Loucy (cell line): ENCODE measurements around the gene GHITM.
"Not testable (repeated sequence)": the region's sequence is repeated elsewhere in the genome, so short reads cannot be mapped to it uniquely, and the experiment has no call there.

Source experiments
- H2AFZ ChIP-seq: fragments of 200-600 bp; sonication (generic); 2 replicates; pipeline ENCODE4 v1.6.0; 2016; ENCODE audit warnings: antibody characterized with exemption, mild to moderate bottlenecking, low read length, moderate library complexity
- H3F3A ChIP-seq: fragments of 200-600 bp; 2 replicates; pipeline ENCODE4 v1.6.0; 2016; ENCODE audit warnings: antibody characterized with exemption, low read depth, mild to moderate bottlenecking
- H3K27me3 ChIP-seq: fragments of 200-600 bp; sonication (generic); 2 replicates; pipeline ENCODE4 v1.6.1; 2014; ENCODE audit warnings: low read length, mild to moderate bottlenecking; ENCODE audit not compliant: insufficient read depth, poor library complexity, severe bottlenecking
- H3K36me3 ChIP-seq: fragments of 200-600 bp; sonication (generic); 2 replicates; pipeline ENCODE4 v1.6.1; 2016; ENCODE audit warnings: low read length; ENCODE audit not compliant: insufficient read depth
- H3K4me1 ChIP-seq: fragments of 200-600 bp; sonication (generic); 2 replicates; pipeline ENCODE4 v1.5.1; 2014; ENCODE audit warnings: low read length, mild to moderate bottlenecking; ENCODE audit not compliant: insufficient read depth, poor library complexity, severe bottlenecking
- H3K4me2 ChIP-seq: fragments of 200-600 bp; sonication (generic); 2 replicates; pipeline ENCODE4 v1.6.0; 2014; ENCODE audit warnings: antibody characterized with exemption, low read length, low read depth, mild to moderate bottlenecking; ENCODE audit not compliant: poor library complexity, severe bottlenecking
- H3K4me3 ChIP-seq: fragments of 200-600 bp; sonication (generic); 2 replicates; pipeline ENCODE4 v1.5.1; 2014; ENCODE audit warnings: low read length, mild to moderate bottlenecking, mixed read lengths; ENCODE audit not compliant: poor library complexity, severe bottlenecking
- H3K79me2 ChIP-seq: fragments of 200-600 bp; sonication (generic); 2 replicates; pipeline ENCODE4 v1.6.1; 2014; ENCODE audit warnings: low read length; ENCODE audit not compliant: insufficient read depth
- H3K9ac ChIP-seq: fragments of 200-600 bp; sonication (generic); 2 replicates; pipeline ENCODE4 v1.6.0; 2014; ENCODE audit warnings: mild to moderate bottlenecking, low read depth, low read length, moderate library complexity; ENCODE audit not compliant: poor library complexity, severe bottlenecking
- H3K9me2 ChIP-seq: fragments of 200-600 bp; sonication (generic); replicated peaks from 2 replicates; pipeline ENCODE4 v1.6.1; 2016; ENCODE audit warnings: low read depth, low read length, mixed read lengths
- H3K9me3 ChIP-seq: fragments of 200-600 bp; sonication (generic); 2 replicates; pipeline ENCODE4 v1.6.1; 2014; ENCODE audit warnings: mild to moderate bottlenecking, antibody characterized with exemption, low read length, low read depth; ENCODE audit not compliant: insufficient read depth
- H4K20me1 ChIP-seq: fragments of 200-600 bp; sonication (generic); 2 replicates; pipeline ENCODE4 v1.6.0; 2014; ENCODE audit warnings: antibody characterized with exemption, low read length, mild to moderate bottlenecking; ENCODE audit not compliant: insufficient read depth, poor library complexity, severe bottlenecking
- EZH2phosphoT487 ChIP-seq: fragments of 200-600 bp; IDR thresholded peaks from 2 replicates; pipeline ENCODE4 v1.6.1; 2018; ENCODE audit warnings: antibody characterized with exemption, mild to moderate bottlenecking, moderate library complexity, borderline replicate concordance
- TF ChIP-seq, protein P1 (sequence below): fragments of 200-600 bp; sonication (generic); conservative IDR thresholded peaks from 2 replicates; pipeline ENCODE4 v1.5.1; 2014; ENCODE audit warnings: mild to moderate bottlenecking, antibody characterized with exemption, low read length

Gene GHITM

DNA sequence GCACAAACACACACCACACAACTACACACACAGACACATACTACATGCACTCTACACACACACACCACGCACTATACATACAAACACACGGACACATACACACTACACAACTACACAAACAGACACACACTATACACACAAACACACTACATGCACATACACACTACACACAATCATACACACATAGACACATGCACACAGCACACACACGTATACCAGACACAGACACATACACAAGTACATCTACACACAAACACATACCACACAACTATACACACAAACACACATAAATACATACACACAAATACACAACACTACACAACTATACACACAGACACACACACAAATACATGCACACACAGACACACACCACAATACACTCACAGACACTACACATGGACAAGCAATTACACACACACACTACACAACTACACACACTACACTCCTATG lies 38.9 kb downstream of the GHITM start:
- peak overlapping the region; percentile 0 for H3K4me2 ChIP-seq
- TF ChIP-seq, protein P1, sequence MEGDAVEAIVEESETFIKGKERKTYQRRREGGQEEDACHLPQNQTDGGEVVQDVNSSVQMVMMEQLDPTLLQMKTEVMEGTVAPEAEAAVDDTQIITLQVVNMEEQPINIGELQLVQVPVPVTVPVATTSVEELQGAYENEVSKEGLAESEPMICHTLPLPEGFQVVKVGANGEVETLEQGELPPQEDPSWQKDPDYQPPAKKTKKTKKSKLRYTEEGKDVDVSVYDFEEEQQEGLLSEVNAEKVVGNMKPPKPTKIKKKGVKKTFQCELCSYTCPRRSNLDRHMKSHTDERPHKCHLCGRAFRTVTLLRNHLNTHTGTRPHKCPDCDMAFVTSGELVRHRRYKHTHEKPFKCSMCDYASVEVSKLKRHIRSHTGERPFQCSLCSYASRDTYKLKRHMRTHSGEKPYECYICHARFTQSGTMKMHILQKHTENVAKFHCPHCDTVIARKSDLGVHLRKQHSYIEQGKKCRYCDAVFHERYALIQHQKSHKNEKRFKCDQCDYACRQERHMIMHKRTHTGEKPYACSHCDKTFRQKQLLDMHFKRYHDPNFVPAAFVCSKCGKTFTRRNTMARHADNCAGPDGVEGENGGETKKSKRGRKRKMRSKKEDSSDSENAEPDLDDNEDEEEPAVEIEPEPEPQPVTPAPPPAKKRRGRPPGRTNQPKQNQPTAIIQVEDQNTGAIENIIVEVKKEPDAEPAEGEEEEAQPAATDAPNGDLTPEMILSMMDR, result no peak
- no peaks in the 10 kb centered on the region for H3K9me2 ChIP-seq
- no peaks in the 10 kb centered on the region for H3K36me3 ChIP-seq
- no peaks in the 10 kb centered on the region for H3K9me3 ChIP-seq
- H3K4me1 ChIP-seq, result peaks cover 3% of the 10 kb centered on the region
- no peak overlapping the region for H2AFZ ChIP-seq
- H3F3A ChIP-seq, result no peaks in the 10 kb centered on the region
- no peaks in the 10 kb centered on the region for H4K20me1 ChIP-seq
- no peaks in the 10 kb centered on the region for H3K27me3 ChIP-seq
- no peak overlapping the region for H3K9ac ChIP-seq
- H3K4me3 ChIP-seq, result no peak overlapping the region
- no peaks in the 10 kb centered on the region for H3K79me2 ChIP-seq

DNA sequence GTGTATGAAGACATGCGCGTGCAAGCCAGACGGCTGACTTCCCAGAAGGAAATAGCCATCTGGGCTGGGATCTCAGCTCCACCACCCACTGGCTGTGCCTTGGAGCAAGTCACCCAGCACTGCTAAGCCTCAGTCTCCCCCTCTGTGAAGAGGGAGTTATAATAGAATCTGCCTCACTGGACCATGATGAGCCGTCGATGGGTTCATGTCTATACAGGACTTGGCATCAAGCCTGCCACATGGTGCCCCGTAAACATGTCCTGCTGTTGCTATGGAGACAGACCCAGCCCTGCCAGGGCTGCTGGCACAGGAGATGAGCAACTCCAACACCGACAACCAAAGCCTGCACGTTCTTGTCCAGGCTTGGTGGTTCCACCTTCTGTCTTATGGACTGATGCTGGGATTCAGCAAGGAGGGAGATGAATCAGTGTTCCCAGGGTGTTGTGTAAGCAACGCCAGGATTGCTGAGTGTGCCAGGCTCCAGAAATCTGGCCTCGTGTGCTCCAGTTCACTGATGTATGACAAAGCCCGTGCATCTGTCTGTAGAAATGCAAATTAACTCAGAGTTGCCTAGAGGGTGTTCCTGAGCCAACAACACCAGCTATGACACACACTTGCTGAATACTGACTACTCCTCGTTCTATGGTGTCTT lies 39.9 kb downstream of the GHITM start:
- no peak for TF ChIP-seq EZH2phosphoT487
- TF ChIP-seq, protein P1, result no peak
- H3K9ac ChIP-seq, result no peak overlapping the region
- no peaks in the 10 kb centered on the region for H3K36me3 ChIP-seq
- H3K27me3 ChIP-seq, result no peaks in the 10 kb centered on the region
- H3K4me2 ChIP-seq, result no peak overlapping the region
- H2AFZ ChIP-seq, result no peak overlapping the region
- no peaks in the 10 kb centered on the region for H3K9me2 ChIP-seq
- H4K20me1 ChIP-seq, result no peaks in the 10 kb centered on the region
- no peak overlapping the region for H3K4me3 ChIP-seq
- H3F3A ChIP-seq, result no peaks in the 10 kb centered on the region
- no peaks in the 10 kb centered on the region for H3K9me3 ChIP-seq
- peaks cover 3% of the 10 kb centered on the region for H3K4me1 ChIP-seq
- no peaks in the 10 kb centered on the region for H3K79me2 ChIP-seq

DNA sequence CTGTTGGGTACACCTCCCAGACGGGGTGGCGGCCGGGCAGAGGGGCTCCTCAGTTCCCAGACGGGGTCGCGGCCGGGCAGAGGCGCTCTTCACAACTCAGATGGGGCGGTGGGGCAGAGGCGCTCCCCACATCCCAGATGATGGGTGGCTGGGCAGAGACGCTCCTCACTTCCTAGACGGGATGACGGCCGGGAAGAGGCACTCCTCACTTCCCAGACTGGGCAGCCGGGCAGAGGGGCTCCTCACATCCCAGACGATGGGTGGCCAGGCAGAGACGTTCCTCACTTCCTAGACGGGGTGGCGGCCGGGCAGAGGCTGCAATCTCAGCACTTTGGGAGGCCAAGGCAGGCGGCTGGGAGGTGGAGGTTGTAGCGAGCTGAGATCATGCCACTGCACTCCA lies 41.1 kb downstream of the GHITM start:
- not testable (repeated sequence) for H3K27me3 ChIP-seq, H3F3A ChIP-seq, H3K9ac ChIP-seq, H4K20me1 ChIP-seq, H3K4me3 ChIP-seq, H2AFZ ChIP-seq, H3K9me2 ChIP-seq, H3K9me3 ChIP-seq, H3K4me2 ChIP-seq, H3K4me1 ChIP-seq, H3K79me2 ChIP-seq, H3K36me3 ChIP-seq

DNA sequence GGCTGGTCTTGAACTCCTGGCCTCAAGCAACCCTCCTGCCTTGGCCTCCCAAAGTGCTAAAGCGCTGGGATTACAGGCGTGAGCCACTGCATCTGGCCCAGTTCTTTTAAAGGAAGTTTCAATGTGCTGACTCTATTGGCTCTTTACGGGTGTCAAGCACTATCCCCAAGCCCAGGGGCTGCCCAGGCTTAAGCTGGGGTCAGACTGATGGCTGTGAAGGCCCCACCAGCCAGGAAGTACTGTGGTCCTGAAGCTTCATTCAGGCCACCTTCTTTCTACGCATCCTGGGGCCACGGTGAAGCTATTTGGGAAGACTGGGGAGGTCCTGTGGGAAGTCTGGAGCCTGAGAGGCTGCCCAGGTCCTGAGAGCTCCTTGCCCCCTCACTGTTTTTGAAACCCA lies 42.3 kb downstream of the GHITM start:
- Histone ChIP-seq H3K4me2 (no peak overlapping the region), H3F3A (no peaks in the 10 kb centered on the region), H3K9me2 (no peaks in the 10 kb centered on the region), H4K20me1 (no peaks in the 10 kb centered on the region), H3K4me1 (peaks cover 3% of the 10 kb centered on the region), H3K36me3 (no peaks in the 10 kb centered on the region), H3K27me3 (no peaks in the 10 kb centered on the region), H3K79me2 (no peaks in the 10 kb centered on the region), H3K9me3 (no peaks in the 10 kb centered on the region), H3K9ac (no peak overlapping the region), H3K4me3 (no peak overlapping the region), H2AFZ (no peak overlapping the region)
- TF ChIP-seq, protein P1, result no peak
